RWPE2 (cell line): ENCODE measurements around the gene DGCR8.

Experiments used
- ATAC-seq: fragments of 200-7000 bp; cut with Tn5 transposase; 3 replicates; pipeline ENCODE4 v1.9.1; 2021; ENCODE audit warnings: low read depth
- DNase-seq: peaks from one replicate; pipeline ENCODE4 v3.0.0-alpha.2; 2020; ENCODE audit warnings: low spot score
- H3K27ac ChIP-seq: fragments of 450-650 bp; 2 replicates; pipeline ENCODE4 v1.5.1; 2017; ENCODE audit warnings: mild to moderate bottlenecking; ENCODE audit not compliant: poor library complexity, severe bottlenecking
- H3K27me3 ChIP-seq: fragments of 250-450 bp; sonication (Bioruptor Pico); 2 replicates; pipeline ENCODE4 v1.5.1; 2021; ENCODE audit warnings: mild to moderate bottlenecking, moderate library complexity; ENCODE audit not compliant: insufficient read depth, poor library complexity, severe bottlenecking
- H3K36me3 ChIP-seq: fragments of 250-450 bp; sonication (Bioruptor Pico); 2 replicates; pipeline ENCODE4 v1.5.1; 2020; ENCODE audit warnings: low read depth, mild to moderate bottlenecking, moderate library complexity
- H3K4me1 ChIP-seq: fragments of 250-450 bp; sonication (Bioruptor Pico); 2 replicates; pipeline ENCODE4 v1.5.1; 2021; ENCODE audit warnings: mild to moderate bottlenecking, moderate library complexity; ENCODE audit not compliant: insufficient read depth, poor library complexity, severe bottlenecking
- H3K4me3 ChIP-seq: fragments of 250-450 bp; sonication (Bioruptor Pico); 2 replicates; pipeline ENCODE4 v1.5.1; 2021; ENCODE audit warnings: mild to moderate bottlenecking, moderate library complexity; ENCODE audit not compliant: severe bottlenecking
- H3K9me3 ChIP-seq: fragments of 250-450 bp; sonication (Bioruptor Pico); 2 replicates; pipeline ENCODE4 v1.5.1; 2021; ENCODE audit warnings: mild to moderate bottlenecking, moderate library complexity; ENCODE audit not compliant: severe bottlenecking
- TF ChIP-seq, protein P1 (sequence below): fragments of 450-650 bp; IDR thresholded peaks from one replicate; pipeline ENCODE4 v1.5.1; 2017; ENCODE audit warnings: mild to moderate bottlenecking, moderate library complexity; ENCODE audit not compliant: poor library complexity, severe bottlenecking

The DGCR8 gene

DNA sequence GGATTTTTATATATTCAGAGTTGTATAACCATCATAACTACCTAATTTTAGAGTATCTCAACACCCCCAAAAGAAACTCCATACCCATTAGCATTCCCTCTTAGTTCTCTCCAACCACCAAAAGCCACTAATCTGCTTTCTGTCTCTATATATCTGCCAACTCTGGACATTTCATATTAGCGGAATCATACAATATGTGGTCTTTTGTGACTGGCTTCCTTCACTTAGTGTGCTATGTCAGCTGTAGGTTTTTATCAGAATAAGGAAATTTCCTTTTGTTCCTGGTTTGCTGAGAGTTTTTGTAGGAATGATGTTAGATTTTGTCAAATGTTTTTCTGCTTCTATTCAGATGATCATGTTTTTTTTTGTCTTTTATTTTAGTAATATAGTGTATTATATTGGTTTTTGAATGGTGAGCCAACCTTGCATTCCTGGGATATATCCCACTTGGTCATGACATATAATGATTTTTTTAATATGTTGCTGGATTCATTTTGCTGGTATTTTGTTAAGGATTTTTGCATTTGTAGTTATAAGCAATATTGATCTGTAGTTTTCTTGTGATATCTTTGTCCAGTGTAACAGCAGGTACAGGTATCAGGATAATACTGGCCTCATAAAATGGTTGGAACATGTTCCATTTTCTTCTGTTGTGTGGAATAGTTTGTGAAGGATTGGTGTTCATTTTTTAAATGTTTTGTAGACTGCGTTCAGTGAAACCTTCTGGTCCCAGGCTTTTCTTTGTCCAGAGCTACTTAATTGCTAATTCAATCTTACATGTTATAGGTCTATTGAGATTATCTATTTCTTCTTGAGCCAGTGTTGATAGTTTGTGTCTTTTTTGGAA, 16.8 kb downstream of the DGCR8 start:
- DNase-seq (no peak), ATAC-seq (no peak)
- Histone ChIP-seq H3K9me3 (peaks cover 5% of the 10 kb centered on the region), H3K4me3 (no peak overlapping the region), H3K36me3 (peaks cover 97% of the 10 kb centered on the region), H3K27me3 (no peaks in the 10 kb centered on the region), H3K4me1 (no peaks in the 10 kb centered on the region), H3K27ac (no peak overlapping the region)
- TF ChIP-seq, protein P1, sequence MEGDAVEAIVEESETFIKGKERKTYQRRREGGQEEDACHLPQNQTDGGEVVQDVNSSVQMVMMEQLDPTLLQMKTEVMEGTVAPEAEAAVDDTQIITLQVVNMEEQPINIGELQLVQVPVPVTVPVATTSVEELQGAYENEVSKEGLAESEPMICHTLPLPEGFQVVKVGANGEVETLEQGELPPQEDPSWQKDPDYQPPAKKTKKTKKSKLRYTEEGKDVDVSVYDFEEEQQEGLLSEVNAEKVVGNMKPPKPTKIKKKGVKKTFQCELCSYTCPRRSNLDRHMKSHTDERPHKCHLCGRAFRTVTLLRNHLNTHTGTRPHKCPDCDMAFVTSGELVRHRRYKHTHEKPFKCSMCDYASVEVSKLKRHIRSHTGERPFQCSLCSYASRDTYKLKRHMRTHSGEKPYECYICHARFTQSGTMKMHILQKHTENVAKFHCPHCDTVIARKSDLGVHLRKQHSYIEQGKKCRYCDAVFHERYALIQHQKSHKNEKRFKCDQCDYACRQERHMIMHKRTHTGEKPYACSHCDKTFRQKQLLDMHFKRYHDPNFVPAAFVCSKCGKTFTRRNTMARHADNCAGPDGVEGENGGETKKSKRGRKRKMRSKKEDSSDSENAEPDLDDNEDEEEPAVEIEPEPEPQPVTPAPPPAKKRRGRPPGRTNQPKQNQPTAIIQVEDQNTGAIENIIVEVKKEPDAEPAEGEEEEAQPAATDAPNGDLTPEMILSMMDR, result no peak

DNA sequence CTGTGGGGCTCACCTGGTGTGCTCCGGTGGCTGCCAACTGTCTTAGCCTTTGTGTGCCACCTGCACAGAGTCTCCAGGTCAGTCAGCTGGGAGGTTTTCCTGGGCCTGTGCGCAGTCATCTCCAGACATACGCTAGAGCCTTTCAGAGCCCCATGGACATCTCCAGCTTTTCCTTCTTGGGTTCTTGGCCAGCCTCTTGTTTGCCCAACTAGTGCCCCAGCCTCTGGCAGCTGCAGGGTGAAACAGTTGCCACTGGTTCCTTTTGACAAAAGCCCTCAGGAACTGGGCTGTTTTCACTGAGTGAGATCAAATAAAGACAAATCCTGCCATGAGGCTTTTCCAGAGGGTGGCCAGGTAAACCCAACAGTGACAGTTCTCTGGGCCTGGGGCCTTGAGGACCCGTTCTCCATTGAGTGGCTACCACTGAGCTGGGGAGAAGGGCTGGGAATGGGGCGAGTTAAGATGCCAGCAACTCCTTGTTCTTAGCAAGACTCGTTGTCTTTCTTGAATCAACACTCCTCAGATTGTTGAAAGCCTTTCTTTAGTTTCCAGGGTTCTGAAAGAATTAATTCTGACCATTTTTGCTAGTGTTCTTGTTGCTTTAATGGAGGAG, 19.2 kb downstream of the DGCR8 start:
- H3K9me3 ChIP-seq, result peaks cover 5% of the 10 kb centered on the region
- TF ChIP-seq, protein P1, result no peak
- peaks cover 96% of the 10 kb centered on the region for H3K36me3 ChIP-seq

DNA sequence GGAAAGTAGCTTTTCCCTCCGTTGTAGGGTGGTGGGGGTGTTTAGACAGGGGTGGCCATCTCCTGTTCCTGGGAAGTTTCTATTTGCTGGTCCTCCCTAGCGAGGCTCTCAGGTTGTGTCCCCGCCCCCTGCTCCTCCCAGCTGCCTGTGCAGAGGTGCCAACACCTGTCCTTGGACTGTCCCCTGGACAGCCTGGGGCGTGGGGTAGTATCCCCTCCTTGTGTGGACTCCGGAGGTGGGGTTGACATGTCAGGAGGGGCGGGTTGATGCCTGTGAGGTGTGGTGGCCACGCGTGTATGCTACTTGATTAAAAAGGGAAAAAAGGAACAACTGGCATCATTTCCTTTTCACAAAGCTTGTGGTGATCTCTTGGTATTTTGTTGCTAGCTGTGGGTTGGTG, 21.6 kb downstream of the DGCR8 start:
- H3K4me3 ChIP-seq, result no peak overlapping the region
- TF ChIP-seq, protein P1, result no peak
- no peak for DNase-seq
- H3K36me3 ChIP-seq, result peaks cover 96% of the 10 kb centered on the region
- H3K27ac ChIP-seq, result no peak overlapping the region
- H3K4me1 ChIP-seq, result no peaks in the 10 kb centered on the region
- ATAC-seq, result no peak
- H3K9me3 ChIP-seq, result peaks cover 1% of the 10 kb centered on the region
- no peaks in the 10 kb centered on the region for H3K27me3 ChIP-seq

More for the DNA sequence above, 19.2 kb downstream of the DGCR8 start:
- H3K27ac ChIP-seq, result no peak overlapping the region
- no peaks in the 10 kb centered on the region for H3K4me1 ChIP-seq
- H3K27me3 ChIP-seq, result no peaks in the 10 kb centered on the region
- ATAC-seq, result no peak
- no peak for DNase-seq
- no peak overlapping the region for H3K4me3 ChIP-seq

DNA sequence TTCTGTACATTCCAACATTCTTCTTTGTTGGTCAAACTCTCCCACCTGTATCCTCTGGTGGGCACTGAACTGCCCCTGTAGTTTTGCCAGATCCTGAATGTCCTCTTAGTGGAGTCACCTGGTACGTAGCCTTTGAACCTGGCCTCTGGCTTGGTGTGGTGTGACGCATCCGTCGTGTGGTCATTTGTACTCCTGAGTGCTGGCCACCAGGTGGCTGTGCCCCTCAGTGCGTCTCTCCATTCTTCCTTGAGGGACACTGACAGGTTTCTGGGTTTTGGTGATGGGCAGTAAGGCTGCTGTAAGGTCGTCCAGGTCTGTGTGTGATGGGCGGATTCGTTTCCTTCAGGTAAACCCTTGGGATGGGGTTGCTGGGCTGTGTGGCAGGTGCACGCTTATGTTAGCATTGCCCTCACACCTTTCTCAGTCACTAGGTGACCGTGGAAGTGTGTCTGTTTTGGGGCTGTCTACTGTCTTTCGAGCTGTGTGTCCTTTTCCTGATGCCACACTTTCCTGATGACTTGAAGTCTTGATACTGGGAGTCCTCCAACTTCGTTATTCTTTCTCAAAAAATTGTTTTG, 22.3 kb downstream of the DGCR8 start:
- DNase-seq, result no peak
- TF ChIP-seq, protein P1, result no peak
- no peak for ATAC-seq
- no peaks in the 10 kb centered on the region for H3K9me3 ChIP-seq
- no peak overlapping the region for H3K4me3 ChIP-seq
- H3K27ac ChIP-seq, result no peak overlapping the region
- no peaks in the 10 kb centered on the region for H3K27me3 ChIP-seq
- no peaks in the 10 kb centered on the region for H3K4me1 ChIP-seq
- H3K36me3 ChIP-seq, result peaks cover 96% of the 10 kb centered on the region
